ENCODE results near the gene OR6Q1.
"Not testable (repeated sequence)": the region's sequence is repeated elsewhere in the genome, so short reads cannot be mapped to it uniquely, and the experiment has no call there.

GRCh38 chr11:57999523-57999922 lies 31.2 kb upstream of the OR6Q1 start:
- TF ChIP-seq CTCF (IDR thresholded peaks at IDR 0.05); SP1 (CRISPR knock-in tag; conservative IDR thresholded peaks at IDR 0.05); USF1 (CRISPR knock-in tag; IDR thresholded peaks at IDR 0.05); ESRRA (CRISPR knock-in tag; IDR thresholded peaks at IDR 0.05; ENCODE audit: borderline replicate concordance); CREB1 (CRISPR knock-in tag; IDR thresholded peaks at IDR 0.05); ELF4 (CRISPR knock-in tag; IDR thresholded peaks at IDR 0.05; ENCODE audit: low read depth); JUN (CRISPR knock-in tag; IDR thresholded peaks at IDR 0.05); HMGXB4 (CRISPR knock-in tag; IDR thresholded peaks at IDR 0.05); ATF6 (CRISPR knock-in tag; IDR thresholded peaks at IDR 0.05); CBFB (CRISPR knock-in tag; IDR thresholded peaks at IDR 0.05; ENCODE audit: low read depth); IRF1 (CRISPR knock-in tag; IDR thresholded peaks at IDR 0.05); NFYB (CRISPR knock-in tag; conservative IDR thresholded peaks at IDR 0.05; ENCODE audit: low read depth); SMAD4 (CRISPR knock-in tag; IDR thresholded peaks at IDR 0.05): not testable (repeated sequence)

Data from WTC11 (cell line).